T-helper 2 cell treated with Interferon-gamma antibody and Interleukin-4, amounts not matched to agents 5 μg/mL and 100 μg/mL, for 36 hours (primary cell): ENCODE measurements around the gene C10orf88.

Source experiments
- DNase-seq: peaks from one replicate; pipeline ENCODE4 v3.0.0; 2021; ENCODE audit warnings: low spot score
- H3K27ac Mint-ChIP-seq: one replicate; pipeline ENCODE4 v1.8.0; 2021; ENCODE audit warnings: mild to moderate bottlenecking, mixed read lengths
- H3K27me3 Mint-ChIP-seq: one replicate; pipeline ENCODE4 v1.8.0; 2021; ENCODE audit warnings: low read depth, mixed read lengths
- H3K36me3 Mint-ChIP-seq: one replicate; pipeline ENCODE4 v1.8.0; 2021; ENCODE audit warnings: low read depth, mixed read lengths
- H3K4me1 Mint-ChIP-seq: one replicate; pipeline ENCODE4 v1.8.0; 2021; ENCODE audit warnings: low read depth, mixed read lengths
- H3K4me3 Mint-ChIP-seq: one replicate; pipeline ENCODE4 v1.8.0; 2022; ENCODE audit warnings: mild to moderate bottlenecking, moderate library complexity, mixed read lengths
- H3K9me3 Mint-ChIP-seq: one replicate; pipeline ENCODE4 v1.8.0; 2021; ENCODE audit warnings: mixed read lengths

C10orf88 gene, protein sequence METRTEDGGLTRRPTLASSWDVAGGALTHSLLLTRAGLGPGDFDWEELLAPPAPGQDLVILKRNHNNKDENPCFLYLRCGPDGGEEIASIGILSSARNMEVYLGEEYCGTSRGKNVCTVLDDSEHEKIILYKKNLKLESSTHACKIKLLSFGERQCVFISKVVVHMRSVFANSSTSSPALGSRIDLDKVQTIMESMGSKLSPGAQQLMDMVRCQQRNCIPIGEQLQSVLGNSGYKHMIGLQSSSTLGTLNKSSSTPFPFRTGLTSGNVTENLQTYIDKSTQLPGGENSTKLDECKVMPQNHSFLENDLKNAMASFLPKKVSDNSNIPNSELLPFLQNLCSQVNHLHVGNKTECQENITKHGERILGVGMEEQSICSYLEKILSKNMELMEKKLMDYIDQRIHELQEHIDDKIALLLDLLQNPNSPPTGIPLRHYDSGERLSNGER

GRCh38 chr10:122953902-122954730, at the start of gene C10orf88:
TSS of gene C10orf88 (minus strand) at chr10:122954227. CDS start at chr10:122954178, 49 bp downstream.
- Mint-ChIP-seq H3K4me3 (peak within 1 kb of the TSS; percentile 94), H3K4me1 (peaks cover 25% of the 10 kb centered on the region), H3K27me3 (peaks cover 17% of the 10 kb centered on the region)

DNA sequence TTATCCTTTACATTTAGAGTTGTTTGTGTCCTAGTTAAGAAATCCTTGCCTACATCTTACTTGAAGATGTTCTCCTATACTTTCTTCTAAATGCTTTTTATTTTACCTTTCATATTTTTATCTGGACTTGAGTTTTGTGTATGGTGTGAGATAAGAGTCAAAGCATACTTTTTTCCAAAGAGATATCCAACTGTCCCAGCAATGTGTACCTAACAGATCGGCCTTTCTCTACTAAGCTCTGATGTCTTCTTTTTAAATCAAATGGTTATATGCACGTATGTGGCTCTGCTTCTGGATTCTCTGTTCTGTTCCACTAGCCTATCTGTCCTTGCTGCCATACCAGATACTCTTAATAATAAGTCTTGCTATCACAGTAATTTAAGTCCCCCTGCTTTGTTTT, 47.3 kb upstream of the C10orf88 start:
- Mint-ChIP-seq H3K4me3 (no peak overlapping the region), H3K27me3 (no peaks in the 10 kb centered on the region), H3K9me3 (no peaks in the 10 kb centered on the region), H3K36me3 (peaks cover 6% of the 10 kb centered on the region), H3K27ac (no peak overlapping the region), H3K4me1 (peaks cover 16% of the 10 kb centered on the region)
- no peak for DNase-seq

More at GRCh38 chr10:122953902-122954730, at the start of gene C10orf88:
- H3K27ac Mint-ChIP-seq: peak within 1 kb of the TSS; percentile 89
- peaks cover 23% of the 10 kb centered on the region for H3K36me3 Mint-ChIP-seq
- peak; percentile 97 for DNase-seq
- no peaks in the 10 kb centered on the region for H3K9me3 Mint-ChIP-seq

DNA sequence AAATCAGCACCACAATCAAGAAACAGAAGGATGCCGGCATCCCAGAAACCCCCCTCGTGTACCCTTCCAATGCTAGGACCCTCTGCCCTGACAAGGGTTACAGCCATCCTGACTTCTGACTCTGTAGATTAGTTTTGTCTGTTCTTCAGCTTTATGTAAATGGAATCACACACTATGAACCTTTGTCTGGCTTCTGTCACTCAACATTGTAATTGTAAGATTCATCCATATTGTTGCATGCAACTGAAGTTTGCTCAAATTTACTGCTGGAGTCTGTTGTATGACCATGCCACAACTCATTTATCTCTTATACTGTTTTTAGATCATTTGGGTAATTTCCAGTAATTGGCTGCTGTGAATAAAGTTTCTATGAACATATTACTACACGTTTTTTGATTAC, 46.1 kb upstream of the C10orf88 start:
- H3K27ac Mint-ChIP-seq: no peak overlapping the region
- peaks cover 9% of the 10 kb centered on the region for H3K4me1 Mint-ChIP-seq
- no peak overlapping the region for H3K4me3 Mint-ChIP-seq
- H3K9me3 Mint-ChIP-seq: no peaks in the 10 kb centered on the region
- DNase-seq: no peak
- no peaks in the 10 kb centered on the region for H3K27me3 Mint-ChIP-seq
- H3K36me3 Mint-ChIP-seq: peaks cover 8% of the 10 kb centered on the region

DNA sequence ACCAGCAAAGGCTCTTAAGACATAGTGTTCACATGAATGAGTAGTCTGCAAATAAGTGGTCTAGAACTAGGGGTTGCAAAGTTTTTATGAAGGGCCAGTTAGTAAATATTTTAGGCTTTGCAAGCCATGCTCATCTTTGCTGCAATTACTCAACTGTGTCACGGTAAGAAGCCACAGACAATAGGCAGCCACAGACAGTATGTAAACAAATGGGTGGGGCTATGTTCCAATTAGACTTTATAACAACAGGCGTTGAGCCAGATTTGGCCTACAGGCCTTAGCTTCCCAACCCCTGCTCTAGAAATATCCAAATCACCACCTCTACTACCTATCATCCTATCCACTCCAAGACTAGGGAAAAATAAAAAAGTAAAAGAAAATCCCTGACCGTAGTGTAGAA, 45.3 kb upstream of the C10orf88 start:
- Mint-ChIP-seq H3K27me3 (no peaks in the 10 kb centered on the region), H3K4me1 (peaks cover 9% of the 10 kb centered on the region), H3K36me3 (peaks cover 12% of the 10 kb centered on the region), H3K9me3 (no peaks in the 10 kb centered on the region), H3K27ac (no peak overlapping the region), H3K4me3 (no peak overlapping the region)
- DNase-seq: no peak

GRCh38 chr10:122998934-122999333, 44.9 kb upstream of the C10orf88 start:
- Mint-ChIP-seq H3K4me1 (peaks cover 9% of the 10 kb centered on the region), H3K27ac (no peak overlapping the region), H3K9me3 (no peaks in the 10 kb centered on the region), H3K4me3 (no peak overlapping the region), H3K36me3 (peaks cover 15% of the 10 kb centered on the region), H3K27me3 (no peaks in the 10 kb centered on the region)
- DNase-seq: no peak

DNA sequence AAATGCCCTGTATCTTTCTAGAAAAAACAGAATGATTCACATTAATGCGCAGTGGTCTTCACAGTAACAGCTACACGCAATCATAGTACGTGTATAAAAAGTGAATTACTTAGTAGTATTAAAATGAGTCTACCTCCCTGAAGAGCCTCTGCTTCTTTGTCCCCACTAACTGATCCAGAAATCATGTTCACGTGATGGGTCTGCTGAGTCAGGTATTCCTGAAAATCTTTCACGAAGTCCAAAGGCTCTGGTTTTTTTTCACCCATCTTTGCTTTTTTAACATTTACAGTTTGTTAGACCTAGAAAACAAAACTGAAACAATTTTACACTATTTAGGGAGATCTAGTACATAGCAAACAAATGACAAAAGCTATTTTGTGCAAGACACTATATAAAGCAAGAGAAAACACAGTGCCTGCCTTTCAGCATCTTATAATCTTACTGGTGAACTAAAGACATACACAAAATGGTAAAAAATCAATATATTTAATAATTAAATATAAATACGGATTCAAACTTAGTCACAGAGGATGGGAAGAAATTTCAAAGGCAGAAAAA, 44.4 kb upstream of the C10orf88 start:
- peaks cover 17% of the 10 kb centered on the region for H3K36me3 Mint-ChIP-seq
- no peak overlapping the region for H3K27ac Mint-ChIP-seq
- H3K27me3 Mint-ChIP-seq: no peaks in the 10 kb centered on the region
- peaks cover 9% of the 10 kb centered on the region for H3K4me1 Mint-ChIP-seq
- H3K4me3 Mint-ChIP-seq: no peak overlapping the region
- H3K9me3 Mint-ChIP-seq: no peaks in the 10 kb centered on the region
- no peak for DNase-seq

DNA sequence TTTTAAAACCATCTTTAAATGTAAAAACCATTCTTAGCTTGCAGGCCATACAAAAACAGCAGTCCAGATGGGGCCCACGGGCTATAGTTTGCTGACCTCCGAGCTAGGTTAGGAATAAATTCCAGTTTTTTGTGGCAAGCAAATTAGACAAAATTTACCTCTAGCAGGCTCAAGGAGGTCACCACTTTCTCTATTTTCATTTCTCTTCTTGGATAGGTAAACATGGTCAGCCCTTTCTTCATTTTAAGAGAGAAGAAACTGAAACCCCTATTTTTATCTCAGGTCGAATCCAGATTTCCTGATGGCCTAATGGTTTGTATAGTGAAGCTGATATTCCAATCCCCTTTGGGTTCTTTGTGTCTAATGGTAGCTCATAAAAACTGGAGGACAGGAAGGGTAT, 43.8 kb upstream of the C10orf88 start:
- Mint-ChIP-seq H3K27ac (no peak overlapping the region), H3K36me3 (peaks cover 17% of the 10 kb centered on the region), H3K9me3 (no peaks in the 10 kb centered on the region), H3K27me3 (no peaks in the 10 kb centered on the region), H3K4me3 (no peak overlapping the region), H3K4me1 (peaks cover 9% of the 10 kb centered on the region)
- no peak for DNase-seq

DNA sequence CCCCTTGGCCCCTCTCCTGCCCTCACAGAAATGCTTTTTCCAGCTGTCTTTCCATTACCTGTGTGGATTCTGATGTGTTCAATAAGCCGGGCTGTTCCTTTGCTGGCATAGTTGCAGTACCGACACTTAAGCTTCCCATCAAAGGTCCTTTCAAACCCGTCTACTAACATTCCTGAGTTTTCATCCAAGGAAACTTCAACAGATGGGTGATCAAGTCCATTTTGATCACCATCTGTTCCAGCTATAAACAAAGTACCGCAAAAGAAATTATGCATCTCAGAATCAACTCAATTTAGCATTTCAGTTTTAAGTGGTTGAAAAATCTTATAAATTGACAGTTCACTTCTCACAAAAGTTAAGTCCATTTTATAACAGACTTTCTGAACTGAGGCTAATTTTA, 41.9 kb upstream of the C10orf88 start:
- Mint-ChIP-seq H3K36me3 (peaks cover 13% of the 10 kb centered on the region), H3K9me3 (no peaks in the 10 kb centered on the region), H3K27ac (no peak overlapping the region), H3K4me1 (peaks cover 9% of the 10 kb centered on the region), H3K4me3 (no peak overlapping the region), H3K27me3 (no peaks in the 10 kb centered on the region)
- DNase-seq: no peak

- Mint-ChIP-seq H3K27ac (no peak overlapping the region), H3K27me3 (no peaks in the 10 kb centered on the region), H3K4me1 (peaks cover 2% of the 10 kb centered on the region), H3K4me3 (no peak overlapping the region), H3K36me3 (peaks cover 16% of the 10 kb centered on the region), H3K9me3 (no peaks in the 10 kb centered on the region)
- no peak for DNase-seq
These were observed 39.8 kb upstream of the C10orf88 start for GRCh38 chr10:122993797-122994336.

GRCh38 chr10:122992031-122992585, 38.1 kb upstream of the C10orf88 start:
- DNase-seq: no peak
- Mint-ChIP-seq H3K4me1 (no peaks in the 10 kb centered on the region), H3K27ac (no peak overlapping the region), H3K9me3 (no peaks in the 10 kb centered on the region), H3K36me3 (peaks cover 14% of the 10 kb centered on the region), H3K27me3 (no peaks in the 10 kb centered on the region), H3K4me3 (no peak overlapping the region)

GRCh38 chr10:122990278-122990677, 36.3 kb upstream of the C10orf88 start:
- H3K36me3 Mint-ChIP-seq: peaks cover 13% of the 10 kb centered on the region
- no peaks in the 10 kb centered on the region for H3K27me3 Mint-ChIP-seq
- no peaks in the 10 kb centered on the region for H3K9me3 Mint-ChIP-seq
- H3K4me1 Mint-ChIP-seq: no peaks in the 10 kb centered on the region
- no peak for DNase-seq
- no peak overlapping the region for H3K4me3 Mint-ChIP-seq
- H3K27ac Mint-ChIP-seq: no peak overlapping the region

DNA sequence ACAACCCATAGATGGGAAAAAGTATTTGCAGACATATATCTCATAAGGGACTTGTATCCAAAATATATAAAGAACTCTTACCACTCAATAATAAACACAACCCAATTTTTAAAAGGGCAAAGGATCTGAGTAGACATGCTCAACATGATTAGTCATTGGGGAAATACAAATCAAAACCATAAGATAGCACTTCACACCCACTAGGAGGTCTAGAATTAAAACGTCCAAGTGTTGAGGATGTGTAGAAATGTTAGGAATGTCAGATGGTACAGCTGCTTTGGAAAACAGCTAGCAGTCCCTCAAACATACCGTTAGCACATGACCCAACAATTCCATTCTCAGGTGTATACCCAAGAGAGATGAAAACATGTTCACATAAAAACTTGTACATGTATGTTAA, 34.5 kb upstream of the C10orf88 start:
- Mint-ChIP-seq H3K27ac (no peak overlapping the region), H3K36me3 (peaks cover 5% of the 10 kb centered on the region), H3K4me1 (no peaks in the 10 kb centered on the region), H3K9me3 (no peaks in the 10 kb centered on the region), H3K27me3 (no peaks in the 10 kb centered on the region), H3K4me3 (no peak overlapping the region)
- no peak for DNase-seq

GRCh38 chr10:122986335-122986734, 32.3 kb upstream of the C10orf88 start:
- H3K36me3 Mint-ChIP-seq: peaks cover 5% of the 10 kb centered on the region
- H3K9me3 Mint-ChIP-seq: no peaks in the 10 kb centered on the region
- H3K27ac Mint-ChIP-seq: no peak overlapping the region
- no peak overlapping the region for H3K4me3 Mint-ChIP-seq
- peaks cover 2% of the 10 kb centered on the region for H3K4me1 Mint-ChIP-seq
- DNase-seq: no peak
- no peaks in the 10 kb centered on the region for H3K27me3 Mint-ChIP-seq
